ENCODE measurements around the gene REXO4. TPM values are rescaled to one million over a fixed set of nuclear protein-coding genes. Genes with fewer than 3 reads are reported as not detected.

Gene REXO4
- total RNA-seq, 1 donor from 2014 or later, result 22.5 TPM

- FAIRE-seq (no peak), DNase-seq (ENCODE audit: low read depth) (no peak)
- H3K4me1 Mint-ChIP-seq (ENCODE audit: low read depth, unreplicated experiment), result peaks cover 51% of the 10 kb centered on the region
- Histone ChIP-seq H3K9ac (ENCODE audit: low read length) (no peak overlapping the region), H3K9me3 (ENCODE audit: insufficient read depth, low read depth, low read length) (no peaks in the 10 kb centered on the region), H3K36me3 (ENCODE audit: insufficient read depth, low read length) (peaks cover 58% of the 10 kb centered on the region), H3K79me2 (ENCODE audit: insufficient read depth, low read length) (peaks cover 96% of the 10 kb centered on the region), H3K4me2 (ENCODE audit: low read length) (no peak overlapping the region), H2AFZ (ENCODE audit: low read depth, low read length) (no peak overlapping the region), H3K4me1 (ENCODE audit: insufficient read depth, low read length) (peaks cover 29% of the 10 kb centered on the region), H3K27me3 (ENCODE audit: insufficient read depth, low read length) (no peaks in the 10 kb centered on the region), H4K20me1 (ENCODE audit: insufficient read depth, low read length) (peaks cover 97% of the 10 kb centered on the region), H3K27ac (ENCODE audit: low read depth, low read length) (no peak overlapping the region), H3K4me3 (ENCODE audit: insufficient read depth, low read depth, low read length) (no peak overlapping the region)
- H3K9me3 Mint-ChIP-seq (ENCODE audit: unreplicated experiment), result no peaks in the 10 kb centered on the region
- H3K27ac Mint-ChIP-seq (ENCODE audit: unreplicated experiment), result no peak overlapping the region
- H3K27me3 Mint-ChIP-seq (ENCODE audit: low read depth, unreplicated experiment), result no peaks in the 10 kb centered on the region
- H3K4me3 Mint-ChIP-seq (ENCODE audit: unreplicated experiment), result no peak overlapping the region
- H3K36me3 Mint-ChIP-seq (ENCODE audit: low read depth, unreplicated experiment), result peaks cover 19% of the 10 kb centered on the region
- TF ChIP-seq CTCF (IDR thresholded peaks at IDR 0.05; ENCODE audit: insufficient read depth, low read depth, low read length), result no peak
- TF ChIP-seq EZH2 (IDR thresholded peaks at IDR 0.05; ENCODE audit: insufficient read depth, low read length), result no peak
These were observed 50.6 kb downstream of the REXO4 start for GRCh38 chr9:133367221-133367620.

- TF ChIP-seq EZH2 (IDR thresholded peaks at IDR 0.05; ENCODE audit: insufficient read depth, low read length) (no peak), CTCF (IDR thresholded peaks at IDR 0.05; ENCODE audit: insufficient read depth, low read depth, low read length) (no peak)
- Histone ChIP-seq H3K36me3 (ENCODE audit: insufficient read depth, low read length) (peaks cover 61% of the 10 kb centered on the region), H3K9ac (ENCODE audit: low read length) (no peak overlapping the region), H3K4me1 (ENCODE audit: insufficient read depth, low read length) (peaks cover 21% of the 10 kb centered on the region), H4K20me1 (ENCODE audit: insufficient read depth, low read length) (peaks cover 97% of the 10 kb centered on the region), H3K79me2 (ENCODE audit: insufficient read depth, low read length) (peaks cover 96% of the 10 kb centered on the region), H2AFZ (ENCODE audit: low read depth, low read length) (no peak overlapping the region), H3K4me3 (ENCODE audit: insufficient read depth, low read depth, low read length) (no peak overlapping the region), H3K4me2 (ENCODE audit: low read length) (no peak overlapping the region), H3K27me3 (ENCODE audit: insufficient read depth, low read length) (no peaks in the 10 kb centered on the region), H3K27ac (ENCODE audit: low read depth, low read length) (no peak overlapping the region), H3K9me3 (ENCODE audit: insufficient read depth, low read depth, low read length) (no peaks in the 10 kb centered on the region)
- peaks cover 44% of the 10 kb centered on the region for H3K4me1 Mint-ChIP-seq (ENCODE audit: low read depth, unreplicated experiment)
- no peak overlapping the region for H3K27ac Mint-ChIP-seq (ENCODE audit: unreplicated experiment)
- H3K36me3 Mint-ChIP-seq (ENCODE audit: low read depth, unreplicated experiment), result peaks cover 20% of the 10 kb centered on the region
- FAIRE-seq, result no peak
- no peaks in the 10 kb centered on the region for H3K9me3 Mint-ChIP-seq (ENCODE audit: unreplicated experiment)
- H3K27me3 Mint-ChIP-seq (ENCODE audit: low read depth, unreplicated experiment), result no peaks in the 10 kb centered on the region
- H3K4me3 Mint-ChIP-seq (ENCODE audit: unreplicated experiment), result no peak overlapping the region
- DNase-seq (ENCODE audit: low read depth), result no peak
These were observed 51.4 kb downstream of the REXO4 start for GRCh38 chr9:133366435-133366834.

- Histone ChIP-seq H2AFZ (ENCODE audit: low read depth, low read length) (no peak overlapping the region), H3K27me3 (ENCODE audit: insufficient read depth, low read length) (no peaks in the 10 kb centered on the region), H3K79me2 (ENCODE audit: insufficient read depth, low read length) (peaks cover 92% of the 10 kb centered on the region), H4K20me1 (ENCODE audit: insufficient read depth, low read length) (peaks cover 97% of the 10 kb centered on the region), H3K27ac (ENCODE audit: low read depth, low read length) (no peak overlapping the region), H3K9me3 (ENCODE audit: insufficient read depth, low read depth, low read length) (no peaks in the 10 kb centered on the region), H3K4me2 (ENCODE audit: low read length) (no peak overlapping the region), H3K4me1 (ENCODE audit: insufficient read depth, low read length) (peaks cover 3% of the 10 kb centered on the region), H3K36me3 (ENCODE audit: insufficient read depth, low read length) (peaks cover 56% of the 10 kb centered on the region), H3K4me3 (ENCODE audit: insufficient read depth, low read depth, low read length) (no peak overlapping the region), H3K9ac (ENCODE audit: low read length) (no peak overlapping the region)
- Mint-ChIP-seq H3K36me3 (ENCODE audit: low read depth, unreplicated experiment) (peaks cover 11% of the 10 kb centered on the region), H3K27me3 (ENCODE audit: low read depth, unreplicated experiment) (no peaks in the 10 kb centered on the region), H3K4me3 (ENCODE audit: unreplicated experiment) (no peak overlapping the region), H3K4me1 (ENCODE audit: low read depth, unreplicated experiment) (peaks cover 31% of the 10 kb centered on the region), H3K9me3 (ENCODE audit: unreplicated experiment) (no peaks in the 10 kb centered on the region), H3K27ac (ENCODE audit: unreplicated experiment) (no peak overlapping the region)
- TF ChIP-seq CTCF (IDR thresholded peaks at IDR 0.05; ENCODE audit: insufficient read depth, low read depth, low read length) (no peak), EZH2 (IDR thresholded peaks at IDR 0.05; ENCODE audit: insufficient read depth, low read length) (no peak)
- FAIRE-seq, result no peak
- DNase-seq (ENCODE audit: low read depth), result no peak
These were observed 55.3 kb downstream of the REXO4 start for GRCh38 chr9:133362359-133363044.

Data from astrocyte (in vitro differentiated cells and primary cell).